Kidney glomerular epithelial cell (primary cell): ENCODE measurements around the gene REC114.

Experiments used
- DNase-seq: peaks from one replicate; lab custom pipeline; 2025; lab: John Stamatoyannopoulos, UW

The REC114 gene

GRCh38 chr15:73604477-73604876 is 161.5 kb downstream of the REC114 start:
- no peak for DNase-seq

GRCh38 chr15:73605759-73606436 is 162.9 kb downstream of the REC114 start:
- no peak for DNase-seq

GRCh38 chr15:73607405-73607804 is 164.4 kb downstream of the REC114 start:
- no peak for DNase-seq

- no peak for DNase-seq
These were observed 164.9 kb downstream of the REC114 start for GRCh38 chr15:73607843-73608242.

- DNase-seq = no peak
These were observed 165.5 kb downstream of the REC114 start for GRCh38 chr15:73608475-73608874.

- DNase-seq = no peak
These were observed 166.0 kb downstream of the REC114 start for GRCh38 chr15:73608941-73609340.
